Rectal smooth muscle tissue (tissue), 1 donor: ENCODE data around the gene DNASE2.
"Not testable (repeated sequence)": the region's sequence is repeated elsewhere in the genome, so short reads cannot be mapped to it uniquely, and the experiment has no call there.

Experiments
- H3K27ac ChIP-seq: one replicate; pipeline ENCODE4 v1.7.0; 2013; ENCODE audit warnings: low read depth, low read length, inconsistent platforms
- H3K27me3 ChIP-seq: one replicate; pipeline ENCODE4 v1.7.0; 2013; ENCODE audit warnings: low read length; ENCODE audit not compliant: control insufficient read depth, insufficient read depth
- H3K36me3 ChIP-seq: one replicate; pipeline ENCODE4 v1.7.0; 2013; ENCODE audit warnings: low read length; ENCODE audit not compliant: control insufficient read depth, insufficient read depth
- H3K4me1 ChIP-seq: one replicate; pipeline ENCODE4 v1.7.0; 2013; ENCODE audit warnings: low read length; ENCODE audit not compliant: control insufficient read depth, insufficient read depth
- H3K4me3 ChIP-seq: one replicate; pipeline ENCODE4 v1.7.0; 2013; ENCODE audit warnings: low read length
- H3K9ac ChIP-seq: one replicate; pipeline ENCODE4 v1.7.0; 2013; ENCODE audit warnings: low read length

DNASE2 gene, protein sequence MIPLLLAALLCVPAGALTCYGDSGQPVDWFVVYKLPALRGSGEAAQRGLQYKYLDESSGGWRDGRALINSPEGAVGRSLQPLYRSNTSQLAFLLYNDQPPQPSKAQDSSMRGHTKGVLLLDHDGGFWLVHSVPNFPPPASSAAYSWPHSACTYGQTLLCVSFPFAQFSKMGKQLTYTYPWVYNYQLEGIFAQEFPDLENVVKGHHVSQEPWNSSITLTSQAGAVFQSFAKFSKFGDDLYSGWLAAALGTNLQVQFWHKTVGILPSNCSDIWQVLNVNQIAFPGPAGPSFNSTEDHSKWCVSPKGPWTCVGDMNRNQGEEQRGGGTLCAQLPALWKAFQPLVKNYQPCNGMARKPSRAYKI

DNA sequence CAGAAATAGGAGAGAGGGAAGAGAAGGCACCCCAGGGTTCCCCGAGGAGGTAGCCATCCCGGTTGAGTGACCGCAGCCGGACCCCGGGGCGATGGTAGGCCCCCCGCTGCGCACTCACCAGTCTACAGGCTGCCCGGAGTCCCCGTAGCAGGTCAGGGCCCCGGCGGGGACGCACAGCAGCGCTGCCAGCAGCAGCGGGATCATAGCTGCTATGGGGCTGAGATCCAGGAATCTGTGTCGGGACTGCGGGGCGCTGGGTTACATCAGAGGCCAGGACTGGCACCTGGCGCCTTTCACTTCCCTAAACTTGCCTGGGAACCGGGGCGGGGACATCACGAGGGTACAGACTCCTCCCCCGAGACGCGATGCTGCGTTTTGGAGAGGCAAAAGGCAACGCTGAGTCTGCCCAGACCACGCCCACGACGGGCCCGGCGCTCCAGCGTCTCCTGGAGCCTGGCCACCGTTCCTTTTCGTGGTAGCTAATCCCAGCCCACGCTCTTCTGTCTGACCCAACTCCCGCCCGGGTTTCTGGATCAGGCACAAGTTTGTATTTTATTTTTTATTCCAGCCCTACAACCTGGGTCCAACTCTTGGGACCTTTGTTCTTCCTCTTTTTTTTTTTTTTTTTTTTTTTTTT is at the start of gene DNASE2:
DNASE2 (minus strand) TSS at position 278 of the 637 bp plus-strand sequence; CDS start at position 204, 74 bp downstream.
- Histone ChIP-seq H3K4me1 (peaks cover 4% of the 10 kb centered on the region), H3K4me3 (peak within 1 kb of the TSS; percentile 84), H3K27ac (peak within 1 kb of the TSS; percentile 86), H3K27me3 (no peaks in the 10 kb centered on the region), H3K36me3 (peaks cover 6% of the 10 kb centered on the region), H3K9ac (peak within 1 kb of the TSS; percentile 19)

DNA sequence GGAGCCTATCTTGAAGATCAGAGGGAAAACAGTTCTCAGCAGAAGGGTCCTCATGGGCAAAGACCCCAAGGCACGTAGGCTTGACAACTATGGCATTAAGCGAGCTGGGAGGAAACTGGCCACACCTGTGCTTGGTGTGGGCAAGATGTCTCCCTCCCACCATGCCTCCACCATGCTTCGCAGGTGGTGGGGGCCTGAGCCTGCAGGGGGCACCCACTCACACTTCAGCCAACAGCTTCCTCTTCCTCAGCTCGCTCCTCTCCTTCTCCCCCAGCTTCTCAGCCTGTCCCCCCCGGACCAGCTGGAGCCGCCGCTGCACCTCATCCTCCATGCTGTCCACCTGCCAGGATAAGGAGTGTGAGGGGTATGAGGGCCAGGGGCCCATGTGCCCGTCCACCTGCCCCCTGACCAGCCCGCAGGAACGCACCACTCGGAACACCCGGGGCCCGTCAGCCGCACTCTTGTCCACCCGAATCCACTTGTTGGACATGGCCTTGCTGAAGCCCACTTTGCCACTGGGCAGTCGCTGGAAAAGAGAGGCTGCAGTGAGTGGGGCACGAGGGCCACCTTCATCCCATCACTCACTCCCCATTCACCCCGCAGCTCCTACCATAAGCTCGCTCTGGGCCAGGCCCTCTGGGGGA is 48.9 kb upstream of the DNASE2 start:
- Histone ChIP-seq H3K4me3 (no peak overlapping the region), H3K9ac (no peak overlapping the region), H3K27ac (no peak overlapping the region), H3K4me1 (peaks cover 8% of the 10 kb centered on the region), H3K36me3 (peaks cover 34% of the 10 kb centered on the region), H3K27me3 (no peaks in the 10 kb centered on the region)

DNA sequence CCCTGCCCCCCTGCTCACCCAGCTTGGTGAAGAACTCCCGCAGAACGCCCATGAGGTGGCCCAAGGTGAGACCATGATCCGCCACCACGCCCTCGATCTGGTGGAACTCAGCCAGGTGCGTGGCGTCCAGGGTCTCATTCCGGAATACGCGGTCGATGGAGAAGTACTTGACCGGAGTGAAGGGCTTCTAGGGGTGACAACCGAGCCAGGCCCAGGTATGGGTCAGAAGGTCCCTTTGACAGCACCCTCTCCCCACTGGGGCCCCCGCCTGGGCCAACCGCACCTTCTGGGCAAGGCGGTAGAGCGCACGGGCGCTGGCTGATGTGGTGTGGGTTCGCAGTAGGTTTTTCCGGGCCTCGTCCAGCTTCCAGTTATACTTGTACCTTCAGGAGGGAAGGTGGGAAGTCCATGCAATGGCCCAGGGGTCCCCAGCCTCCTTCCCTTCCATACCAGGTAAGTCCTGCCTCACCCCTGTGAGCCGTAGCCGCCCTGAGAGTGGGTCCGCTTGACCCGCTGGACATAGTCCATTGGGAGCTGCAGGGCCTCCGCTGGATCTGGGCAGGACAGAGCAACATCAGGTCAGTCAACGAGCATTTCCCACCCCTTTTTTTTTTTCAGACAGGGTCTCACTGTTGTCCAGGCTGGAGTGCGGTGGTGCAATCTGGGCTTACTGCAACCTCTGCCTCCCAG is 43.5 kb upstream of the DNASE2 start:
- H3K9ac ChIP-seq = no peak overlapping the region
- no peaks in the 10 kb centered on the region for H3K27me3 ChIP-seq
- peaks cover 53% of the 10 kb centered on the region for H3K36me3 ChIP-seq
- no peak overlapping the region for H3K4me3 ChIP-seq
- H3K4me1 ChIP-seq = no peaks in the 10 kb centered on the region
- no peak overlapping the region for H3K27ac ChIP-seq

DNA sequence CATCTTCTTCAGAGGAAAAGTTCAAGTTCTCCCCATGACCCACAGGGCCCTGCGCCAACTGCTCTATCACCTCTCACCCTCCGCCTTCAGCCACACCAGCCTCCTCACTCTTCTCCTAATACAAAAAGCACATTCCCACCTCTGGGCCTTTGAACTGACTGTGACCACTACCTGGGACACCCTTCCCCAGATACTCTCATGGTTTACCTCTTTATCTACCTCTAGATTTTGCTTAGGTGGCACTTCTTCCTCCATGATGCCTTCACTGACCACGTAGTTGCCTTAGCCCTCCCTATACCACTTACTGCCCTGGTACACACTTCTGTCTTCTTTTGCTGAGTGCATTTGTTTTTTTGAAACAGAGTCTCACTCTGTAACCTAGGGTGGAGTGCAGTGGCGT is 41.7 kb upstream of the DNASE2 start:
- Histone ChIP-seq H3K9ac (no peak overlapping the region), H3K27ac (no peak overlapping the region), H3K36me3 (peaks cover 38% of the 10 kb centered on the region), H3K27me3 (no peaks in the 10 kb centered on the region), H3K4me1 (no peaks in the 10 kb centered on the region), H3K4me3 (no peak overlapping the region)

DNA sequence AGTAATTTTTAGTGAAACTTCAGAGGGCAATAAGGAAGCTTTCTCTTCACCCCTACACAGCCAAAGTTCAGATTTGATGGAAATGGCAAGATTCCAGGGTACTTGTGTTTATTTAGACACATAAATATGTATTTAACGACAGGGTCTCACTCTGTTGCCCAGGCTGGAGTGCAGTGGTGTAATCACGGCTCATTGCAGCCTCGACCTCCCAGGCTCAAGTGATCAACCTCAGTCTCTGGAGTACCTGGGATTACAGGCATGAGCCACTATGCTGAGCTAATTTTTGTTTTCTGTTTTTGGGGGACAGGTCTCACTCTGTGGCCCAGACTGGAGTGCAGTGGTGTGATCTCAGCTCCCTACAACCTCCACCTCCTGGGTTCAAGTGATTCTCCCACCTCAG is 39.8 kb upstream of the DNASE2 start:
- Histone ChIP-seq H3K27me3 (no peaks in the 10 kb centered on the region), H3K9ac (no peak overlapping the region), H3K4me3 (no peak overlapping the region), H3K27ac (no peak overlapping the region), H3K4me1 (no peaks in the 10 kb centered on the region), H3K36me3 (peaks cover 26% of the 10 kb centered on the region)

DNA sequence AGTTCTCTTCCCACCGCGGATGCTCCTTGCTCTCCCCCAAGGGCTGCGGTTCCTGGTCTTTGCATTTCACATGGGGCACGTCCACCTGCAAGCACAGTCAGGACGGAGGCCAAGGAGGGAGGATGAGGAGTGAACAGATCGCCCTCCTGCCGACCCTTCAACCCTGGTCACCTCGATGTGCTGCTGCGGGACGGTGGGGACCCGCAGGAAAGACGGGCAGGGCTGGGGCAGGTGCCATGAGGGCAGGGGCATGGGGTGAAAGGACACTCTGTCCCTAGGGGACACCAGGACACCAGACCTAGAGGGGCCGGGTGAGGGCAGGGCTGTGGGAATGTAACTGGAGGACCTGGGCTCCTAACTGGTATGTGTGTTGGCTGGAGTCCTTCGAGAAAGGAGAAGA is 37.0 kb upstream of the DNASE2 start:
- no peak overlapping the region for H3K27ac ChIP-seq
- no peak overlapping the region for H3K4me3 ChIP-seq
- H3K36me3 ChIP-seq = peaks cover 10% of the 10 kb centered on the region
- H3K27me3 ChIP-seq = no peaks in the 10 kb centered on the region
- H3K4me1 ChIP-seq = peaks cover 11% of the 10 kb centered on the region
- H3K9ac ChIP-seq = no peak overlapping the region

DNA sequence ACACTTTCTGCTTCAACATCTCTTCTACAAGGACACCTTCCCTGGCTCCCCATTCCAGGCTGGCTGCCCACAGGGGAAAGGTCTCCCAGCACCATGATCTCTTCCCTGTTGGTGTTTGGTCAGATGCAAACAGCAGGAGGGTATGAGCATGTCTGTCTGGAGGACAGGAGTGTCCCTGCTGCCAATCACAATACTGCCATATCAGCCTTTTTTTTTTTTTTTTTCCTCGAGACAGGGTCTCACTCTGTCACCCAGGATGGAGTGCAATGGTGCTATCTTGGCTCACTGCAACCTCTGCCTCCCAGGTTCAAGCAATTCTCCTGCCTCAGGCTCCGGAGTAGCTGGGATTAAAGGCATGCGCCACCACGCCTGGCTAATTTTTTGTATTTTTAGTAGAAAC is 34.6 kb upstream of the DNASE2 start:
- not testable (repeated sequence) for H3K27me3 ChIP-seq, H3K4me3 ChIP-seq, H3K36me3 ChIP-seq, H3K27ac ChIP-seq, H3K9ac ChIP-seq
- peaks cover 19% of the 10 kb centered on the region for H3K4me1 ChIP-seq

DNA sequence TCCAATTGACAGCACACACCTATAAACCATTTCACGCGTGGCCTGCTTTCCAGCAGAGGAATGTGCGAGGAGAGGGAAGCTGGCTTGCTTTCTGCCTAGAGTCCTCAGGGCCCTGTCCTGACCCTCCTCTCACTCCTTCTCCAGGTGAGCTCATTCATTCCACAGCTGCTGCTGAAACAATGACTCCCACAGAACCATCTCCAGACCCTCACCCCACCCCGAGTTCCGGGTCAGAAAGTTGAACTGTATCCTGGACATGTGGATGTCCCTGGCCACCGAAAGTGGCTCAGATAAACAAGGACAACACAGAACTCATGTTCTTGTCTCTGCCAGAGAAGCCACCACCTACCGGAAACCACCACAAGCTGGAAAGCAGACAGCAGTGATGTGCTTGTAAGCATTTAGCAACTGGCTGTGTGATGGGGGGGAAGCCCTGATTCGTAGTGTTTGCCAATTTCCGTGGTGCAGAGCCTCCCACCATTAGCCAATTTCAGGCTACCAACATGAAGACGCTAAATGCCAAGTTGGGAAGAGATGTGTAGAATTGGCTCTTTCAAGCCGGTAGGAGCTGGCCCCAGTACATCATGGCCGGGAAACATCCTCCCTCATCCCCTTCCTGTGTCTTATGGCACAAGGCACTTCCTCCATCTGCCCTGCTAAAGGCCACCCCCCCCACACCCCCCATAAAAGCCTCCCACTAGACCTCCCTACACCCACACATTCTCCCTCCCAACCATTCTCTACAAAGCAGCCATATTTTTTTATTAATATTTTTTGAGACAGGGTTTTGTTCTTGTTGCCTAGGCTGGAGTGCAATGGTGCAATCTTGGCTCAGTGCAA is 32.8 kb upstream of the DNASE2 start:
- Histone ChIP-seq H3K9ac (no peak overlapping the region), H3K36me3 (no peaks in the 10 kb centered on the region), H3K27ac (peak overlapping the region; percentile 85)

DNA sequence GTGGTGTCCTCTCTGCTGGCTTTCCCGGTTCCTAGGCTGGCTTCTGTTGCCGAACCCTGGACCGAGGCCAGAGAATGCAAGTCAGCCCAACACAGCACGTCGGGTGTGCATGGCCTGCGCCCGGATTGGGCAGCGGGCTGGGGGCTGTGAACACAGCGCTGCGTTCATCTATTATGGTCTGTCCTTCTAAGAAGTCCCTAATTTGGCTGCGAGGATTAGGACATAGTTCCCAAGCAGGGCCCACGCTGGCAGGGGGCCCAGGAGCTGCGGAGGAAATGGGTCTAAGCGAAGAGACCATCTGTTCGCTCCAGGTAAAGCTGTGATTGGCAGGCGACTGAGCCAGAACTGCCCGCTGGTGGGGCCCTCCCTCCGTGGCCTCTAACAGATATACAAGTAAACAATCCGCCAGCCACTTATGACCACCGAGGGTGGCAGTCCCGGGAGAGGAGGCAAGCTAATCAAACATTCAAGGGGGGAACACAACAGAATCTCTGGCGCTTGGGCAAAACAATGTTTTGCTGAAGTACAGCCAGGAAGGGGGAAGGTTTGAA is 31.8 kb upstream of the DNASE2 start:
- Histone ChIP-seq H3K36me3 (no peaks in the 10 kb centered on the region), H3K4me3 (no peak overlapping the region), H3K4me1 (peaks cover 19% of the 10 kb centered on the region), H3K27ac (peak overlapping the region; percentile 85), H3K9ac (no peak overlapping the region), H3K27me3 (no peaks in the 10 kb centered on the region)

More for the DNA sequence above, 32.8 kb upstream of the DNASE2 start:
- H3K4me3 ChIP-seq = peak overlapping the region; percentile 27
- no peaks in the 10 kb centered on the region for H3K27me3 ChIP-seq
- peaks cover 19% of the 10 kb centered on the region for H3K4me1 ChIP-seq

DNA sequence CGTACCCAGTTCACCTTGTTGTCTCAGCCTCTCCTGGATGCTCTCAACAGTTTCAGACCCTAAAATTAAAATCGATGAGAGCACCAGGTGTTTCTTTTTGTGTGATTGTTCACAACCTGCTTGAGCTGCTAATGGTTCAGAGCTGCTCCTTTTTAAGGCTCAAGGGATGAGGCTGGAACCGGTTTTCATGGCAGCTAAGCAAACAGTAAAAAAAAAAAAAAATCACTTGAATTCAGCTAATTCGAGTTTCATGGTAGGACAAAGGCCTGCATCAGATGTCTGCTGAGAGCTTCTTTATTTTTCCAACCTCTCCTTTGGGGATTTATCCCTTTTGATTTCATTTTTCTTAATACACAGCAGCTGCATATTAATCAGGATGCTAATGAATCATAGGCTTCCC is 31.3 kb upstream of the DNASE2 start:
- H3K36me3 ChIP-seq = no peaks in the 10 kb centered on the region
- H3K27me3 ChIP-seq = no peaks in the 10 kb centered on the region
- peaks cover 19% of the 10 kb centered on the region for H3K4me1 ChIP-seq
- no peak overlapping the region for H3K9ac ChIP-seq
- peak overlapping the region; percentile 85 for H3K27ac ChIP-seq
- H3K4me3 ChIP-seq = no peak overlapping the region

DNA sequence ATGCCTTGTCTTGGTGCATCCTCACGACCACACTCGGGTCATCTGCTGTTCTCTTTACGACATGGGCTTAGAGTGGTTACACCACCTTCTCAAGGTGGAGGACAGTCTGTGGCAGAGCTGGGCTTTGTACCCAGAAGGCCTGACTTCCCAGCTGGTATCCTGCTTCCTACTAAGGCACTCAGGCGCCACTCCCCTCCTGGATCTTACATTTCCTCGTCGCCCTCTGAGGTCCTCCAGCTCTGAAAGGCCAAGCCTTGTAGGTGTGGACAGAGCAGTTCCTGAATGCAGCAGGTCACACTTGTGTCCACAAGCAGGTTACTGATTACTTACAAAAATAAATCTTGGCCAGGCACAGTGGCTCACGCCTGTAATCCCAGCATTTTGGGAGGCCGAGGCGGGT is 25.9 kb upstream of the DNASE2 start:
- Histone ChIP-seq H3K4me3 (no peak overlapping the region), H3K4me1 (peaks cover under 1% of the 10 kb centered on the region), H3K27me3 (no peaks in the 10 kb centered on the region), H3K36me3 (no peaks in the 10 kb centered on the region), H3K27ac (no peak overlapping the region), H3K9ac (no peak overlapping the region)
